Measurements from ENCODE around the gene CNDP1.
"Not testable (repeated sequence)": the region's sequence is repeated elsewhere in the genome, so short reads cannot be mapped to it uniquely, and the experiment has no call there.

GRCh38 chr18:74565993-74566392, 31.7 kb downstream of the CNDP1 start:
- TF ChIP-seq TAF1 (IDR thresholded peaks at IDR 0.05; ENCODE audit: low read depth, low read length); PAX5 (IDR thresholded peaks at IDR 0.05; ENCODE audit: insufficient read depth, low read length, severe bottlenecking); POLR2AphosphoS5 (IDR thresholded peaks at IDR 0.05; ENCODE audit: low read depth, low read length): not testable (repeated sequence)
